IMR-90 (cell line): ENCODE results near the gene IFIT1B. TPM values are rescaled to one million over a fixed set of nuclear protein-coding genes. Genes with fewer than 3 reads are reported as not detected.

ENCODE experiments used
- ATAC-seq: fragments of 200-7000 bp; cut with Tn5 transposase; 2 replicates; pipeline ENCODE4 v1.9.1; 2020; ENCODE audit warnings: low read depth, mild to moderate bottlenecking, moderate library complexity
- BruUV-seq: library from RNA; stranded (reverse); fragments of 400-500 nt; replicated peaks from 2 replicates; lab custom pipeline; 2021; lab: Mats Ljungman, UMichigan
- CTCF ChIA-PET: fragments of 300-600 bp; formaldehyde crosslinking; extraction: SDS; loops from one replicate; lab custom pipeline; 2021; ENCODE audit warnings: antibody characterized with exemption; lab: Yijun Ruan, JAX
- POLR2A ChIA-PET: fragments of 300-600 bp; sonication (Branson Sonifier 250); formaldehyde crosslinking; loops from one replicate; lab custom pipeline; 2022; ENCODE audit warnings: antibody characterized with exemption; ENCODE audit not compliant: unreplicated experiment; lab: Charles Lee
- DNase-seq: peaks from one replicate; pipeline ENCODE4 v3.0.0; 2013
- H2AFZ ChIP-seq: replicated peaks from 2 replicates; pipeline ENCODE3; 2013; ENCODE audit warnings: low read length, mild to moderate bottlenecking; ENCODE audit not compliant: poor library complexity
- H2AK5ac ChIP-seq: 2 replicates; pipeline ENCODE4 v1.6.1; 2013; ENCODE audit warnings: low read depth, low read length, inconsistent platforms
- H2AK9ac ChIP-seq: replicated peaks from 2 replicates; pipeline ENCODE3; 2013; ENCODE audit warnings: mild to moderate bottlenecking, low read depth, low read length, moderate library complexity; ENCODE audit not compliant: poor library complexity
- H2BK120ac ChIP-seq: 2 replicates; pipeline ENCODE4 v1.6.1; 2013; ENCODE audit warnings: low read depth, low read length, inconsistent platforms
- H2BK15ac ChIP-seq: 3 replicates; pipeline ENCODE4 v1.6.1; 2013; ENCODE audit warnings: low read depth, low read length, inconsistent platforms
- H2BK20ac ChIP-seq: 2 replicates; pipeline ENCODE4 v1.6.1; 2013; ENCODE audit warnings: low read depth, mild to moderate bottlenecking, inconsistent platforms, low read length, moderate library complexity
- H2BK5ac ChIP-seq: 2 replicates; pipeline ENCODE4 v1.6.1; 2013; ENCODE audit warnings: mild to moderate bottlenecking, low read depth, low read length, inconsistent platforms; ENCODE audit not compliant: poor library complexity, severe bottlenecking
- H3K14ac ChIP-seq: replicated peaks from 2 replicates; pipeline ENCODE4 v1.6.1; 2013; ENCODE audit warnings: low read depth, low read length, inconsistent platforms
- H3K18ac ChIP-seq: 2 replicates; pipeline ENCODE4 v1.6.1; 2013; ENCODE audit warnings: low read depth, low read length, control low read depth
- H3K23ac ChIP-seq: 2 replicates; pipeline ENCODE4 v1.6.1; 2013; ENCODE audit warnings: low read depth, low read length, inconsistent platforms
- H3K27ac ChIP-seq: 2 replicates; pipeline ENCODE4 v1.5.1; 2013; ENCODE audit warnings: mild to moderate bottlenecking, control low read depth, low read length; ENCODE audit not compliant: insufficient read depth
- H3K27me3 ChIP-seq: 2 replicates; pipeline ENCODE4 v1.6.1; 2013; ENCODE audit warnings: low read length; ENCODE audit not compliant: control insufficient read depth, insufficient read depth
- H3K36me3 ChIP-seq: 2 replicates; pipeline ENCODE4 v1.6.1; 2013; ENCODE audit warnings: low read length, mixed read lengths; ENCODE audit not compliant: control insufficient read depth, insufficient read depth
- H3K4ac ChIP-seq: 2 replicates; pipeline ENCODE4 v1.6.1; 2013; ENCODE audit warnings: low read depth, low read length, inconsistent platforms
- H3K4me1 ChIP-seq: 2 replicates; pipeline ENCODE4 v1.6.1; 2013; ENCODE audit warnings: low read length, mixed read lengths; ENCODE audit not compliant: control insufficient read depth, insufficient read depth
- H3K4me2 ChIP-seq: 2 replicates; pipeline ENCODE4 v1.6.1; 2013; ENCODE audit warnings: low read depth, mild to moderate bottlenecking, control low read depth, low read length, moderate library complexity
- H3K4me3 ChIP-seq: 2 replicates; pipeline ENCODE4 v1.5.1; 2013; ENCODE audit warnings: low read depth, mild to moderate bottlenecking, control low read depth, low read length, moderate library complexity; ENCODE audit not compliant: insufficient read depth
- H3K56ac ChIP-seq: 2 replicates; pipeline ENCODE4 v1.6.1; 2013; ENCODE audit warnings: low read length, inconsistent platforms; ENCODE audit not compliant: insufficient read depth; ENCODE audit errors: extremely low read depth
- H3K79me1 ChIP-seq, 2 experiments: 2 replicates each; pipeline ENCODE4 v1.6.1; 2013; ENCODE audit warnings: low read length in 2 of 2, inconsistent platforms in 1 of 2, low read depth in 1 of 2
- H3K9ac ChIP-seq: 2 replicates; pipeline ENCODE4 v1.6.1; 2013; ENCODE audit warnings: low read depth, low read length, control low read depth
- H3K9me1 ChIP-seq: 2 replicates; pipeline ENCODE4 v1.6.1; 2013; ENCODE audit warnings: low read length, inconsistent platforms; ENCODE audit not compliant: insufficient read depth
- H3K9me3 ChIP-seq: 2 replicates; pipeline ENCODE4 v1.6.1; 2013; ENCODE audit warnings: low read length; ENCODE audit not compliant: control insufficient read depth, insufficient read depth
- H4K20me1 ChIP-seq: 2 replicates; pipeline ENCODE4 v1.6.1; 2013; ENCODE audit warnings: low read length, inconsistent platforms; ENCODE audit not compliant: insufficient read depth
- H4K5ac ChIP-seq: 2 replicates; pipeline ENCODE4 v1.6.1; 2013; ENCODE audit warnings: mild to moderate bottlenecking, low read depth, low read length, control low read depth
- H4K8ac ChIP-seq, 2 experiments: 2 replicates each; pipeline ENCODE4 v1.6.1; 2013; ENCODE audit warnings: low read depth in 2 of 2, low read length in 2 of 2, control low read depth in 1 of 2, inconsistent platforms in 1 of 2
- H4K91ac ChIP-seq: 2 replicates; pipeline ENCODE4 v1.6.1; 2013; ENCODE audit warnings: low read depth, low read length, inconsistent platforms; ENCODE audit not compliant: insufficient read depth
- CHD1 ChIP-seq: IDR thresholded peaks from 2 replicates; pipeline ENCODE4 v1.6.1; 2012; ENCODE audit warnings: low read depth, low read length, improper control_type of control experiment
- CTCF ChIP-seq: conservative IDR thresholded peaks from 2 replicates; pipeline ENCODE4 v1.5.1; 2012; ENCODE audit warnings: mild to moderate bottlenecking, low read depth, low read length, improper control_type of control experiment
- ELK1 ChIP-seq: fragments of 150-350 bp; IDR thresholded peaks from 2 replicates; pipeline ENCODE4 v1.6.1; 2016; ENCODE audit warnings: low read depth, mild to moderate bottlenecking, low read length, moderate library complexity, borderline replicate concordance
- FOS ChIP-seq: fragments of 150-350 bp; IDR thresholded peaks from 2 replicates; pipeline ENCODE4 v1.6.1; 2016; ENCODE audit warnings: low read depth, low read length
- MAFK ChIP-seq: IDR thresholded peaks from 2 replicates; pipeline ENCODE4 v1.6.1; 2012; ENCODE audit warnings: low read depth, low read length, improper control_type of control experiment
- MAZ ChIP-seq: IDR thresholded peaks from 2 replicates; pipeline ENCODE4 v1.6.1; 2012; ENCODE audit warnings: low read depth, mild to moderate bottlenecking, low read length, improper control_type of control experiment, moderate library complexity, borderline replicate concordance
- MXI1 ChIP-seq: IDR thresholded peaks from 2 replicates; pipeline ENCODE4 v1.6.1; 2012; ENCODE audit warnings: low read depth, mild to moderate bottlenecking, low read length, moderate library complexity, borderline replicate concordance
- NFE2L2 ChIP-seq: fragments of 150-350 bp; IDR thresholded peaks from 2 replicates; pipeline ENCODE4 v1.6.1; 2016; ENCODE audit warnings: low read depth, mild to moderate bottlenecking, low read length
- POLR2A ChIP-seq: IDR thresholded peaks from 2 replicates; pipeline ENCODE4 v1.6.1; 2012; ENCODE audit warnings: mild to moderate bottlenecking, low read depth, low read length
- RAD21 ChIP-seq: IDR thresholded peaks from 2 replicates; pipeline ENCODE4 v1.6.1; 2012; ENCODE audit warnings: low read length, improper control_type of control experiment
- RCOR1 ChIP-seq: IDR thresholded peaks from 2 replicates; pipeline ENCODE4 v1.6.1; 2012; ENCODE audit warnings: mild to moderate bottlenecking, low read length, improper control_type of control experiment; ENCODE audit not compliant: insufficient replicate concordance
- SMC3 ChIP-seq: fragments of 150-350 bp; IDR thresholded peaks from 2 replicates; pipeline ENCODE4 v1.6.1; 2016; ENCODE audit warnings: low read depth, mild to moderate bottlenecking, antibody characterized with exemption, low read length, moderate library complexity
- WGBS, 2 experiments: methylation state at CpG; one replicate each; pipeline versions ENCODE4 v1.1.5 to v1.1.7; 2013; ENCODE audit warnings: missing lambda C conversion rate in 2 of 2; ENCODE audit not compliant: insufficient read length in 1 of 2; ENCODE audit errors: extremely low coverage in 2 of 2; 5-methylcytosine and 5-hydroxymethylcytosine counted together
- dilution Hi-C: fragments of 300-500 bp; cut with HindIII; formaldehyde crosslinking; loops from one replicate; pipeline ENCODE4 v1.14.3; 2018; ENCODE audit warnings: low sequenced_read_pairs; ENCODE audit not compliant: unreplicated experiment
- in situ Hi-C: fragments of 300-500 bp; cut with MboI; formaldehyde crosslinking; loops from 3 replicates; pipeline ENCODE4 v1.14.3; 2019; ENCODE audit warnings: low sequenced_read_pairs, inconsistent platforms, mixed read lengths
- intact Hi-C: fragments of 100-400 bp; cut with micrococcal nuclease; formaldehyde crosslinking; loops from 2 replicates; pipeline ENCODE4 v1.10.0; 2022
- polyA plus RNA-seq, 3 experiments: library from polyadenylated mRNA; depleted of rRNA; stranded (reverse); fragments of >200 nt; gene quantifications; 2 replicates each; pipeline ENCODE4 v1.2.3, GENCODE V29; 2012; ENCODE audit warnings: low replicate concordance in 1 of 3
- total RNA-seq: library from RNA; depleted of rRNA; stranded (reverse); fragments of >200 nt; gene quantifications from 2 replicates; pipeline ENCODE4 v1.2.3, GENCODE V29; 2012

Gene IFIT1B
- total and polyA plus RNA-seq, 2 of the 4 experiments (the other 2 are of a cell fraction), result not detected

- intact Hi-C loops (no loop called here), dilution Hi-C loops (no loop called here), in situ Hi-C loops (no loop called here)
- Histone ChIP-seq H3K4me3 (no peak overlapping the region), H2BK15ac (no peak overlapping the region), H3K36me3 (peaks cover 6% of the 10 kb centered on the region), H2AK5ac (peak overlapping the region; percentile 15; the same call in 1 of the 2 replicates), H4K5ac (no peak overlapping the region), H3K56ac (no peak overlapping the region), H3K27ac (no peak overlapping the region), H2AFZ (no peak overlapping the region), H3K4me2 (no peak overlapping the region), H3K23ac (no peak overlapping the region), H3K9me1 (peaks cover 6% of the 10 kb centered on the region; the same call in 1 of the 2 replicates), H2BK120ac (no peak overlapping the region), H3K4ac (no peak overlapping the region), H4K20me1 (no peaks in the 10 kb centered on the region), H2BK5ac (no peak overlapping the region), H2BK20ac (no peak overlapping the region), H2AK9ac (no peak overlapping the region), H3K9ac (no peak overlapping the region), H3K14ac (0 out of 2 replicates have a peak overlapping the region, but pooled peaks have one; percentile 18), H3K27me3 (no peaks in the 10 kb centered on the region), H3K4me1 (peaks cover 15% of the 10 kb centered on the region), H3K79me1 (peaks cover 9 to 18% of the 10 kb centered on the region in 2 experiments), H4K91ac (no peak overlapping the region), H3K18ac (no peak overlapping the region), H3K9me3 (no peaks in the 10 kb centered on the region), H4K8ac (no peak overlapping the region)
- no peak for TF ChIP-seq SMC3
- TF ChIP-seq CTCF, result no peak
- TF ChIP-seq MAFK, result no peak
- TF ChIP-seq RCOR1, result no peak
- no peak for TF ChIP-seq RAD21
- TF ChIP-seq MAZ, result no peak
- TF ChIP-seq FOS, result no peak
- TF ChIP-seq ELK1, result no peak
- TF ChIP-seq MXI1, result no peak
- no peak for TF ChIP-seq CHD1
- no peak for TF ChIP-seq NFE2L2
- no peak for TF ChIP-seq POLR2A
- WGBS, 2 experiments, result 100% methylated on average over 2 of the region's 6 CpGs; no CpG with 5 or more reads in 1 of the 2 experiments
- DNase-seq, result peak; percentile 73
- ChIA-PET CTCF (interaction anchor here (1.4 kb wide), 1 partner anchor 32 kb away, joined by 3 read pairs; no protein-coding TSS in a partner anchor), POLR2A (no interaction called here)
- no peak for ATAC-seq
- no TSS peak for BruUV-seq
These were observed 40.4 kb upstream of the IFIT1B start for GRCh38 chr10:89337484-89337883.
